Skin of body (tissue), 2 donors: ENCODE results near the gene YWHAG. TPM values are rescaled to one million over a fixed set of nuclear protein-coding genes. Genes with fewer than 3 reads are reported as not detected.
A peak's percentile ranks its signal among the peaks of the same experiment; 100 is the strongest.
"Not testable (repeated sequence)": the region's sequence is repeated elsewhere in the genome, so short reads cannot be mapped to it uniquely, and the experiment has no call there.

Source experiments
- DNase-seq: peaks from one replicate; lab custom pipeline; 2025; lab: John Stamatoyannopoulos, UW
- total RNA-seq: library from RNA; depleted of rRNA; stranded (reverse); fragments of >200 nt; gene quantifications from one replicate; pipeline ENCODE4 v1.2.3, GENCODE V29; 2014

YWHAG gene
- total RNA-seq, 1 donor from 2014 or later, result 67.5 TPM

GRCh38 chr7:76325811-76326210 lies 33.0 kb downstream of the YWHAG start:
- DNase-seq, result no peak

DNA sequence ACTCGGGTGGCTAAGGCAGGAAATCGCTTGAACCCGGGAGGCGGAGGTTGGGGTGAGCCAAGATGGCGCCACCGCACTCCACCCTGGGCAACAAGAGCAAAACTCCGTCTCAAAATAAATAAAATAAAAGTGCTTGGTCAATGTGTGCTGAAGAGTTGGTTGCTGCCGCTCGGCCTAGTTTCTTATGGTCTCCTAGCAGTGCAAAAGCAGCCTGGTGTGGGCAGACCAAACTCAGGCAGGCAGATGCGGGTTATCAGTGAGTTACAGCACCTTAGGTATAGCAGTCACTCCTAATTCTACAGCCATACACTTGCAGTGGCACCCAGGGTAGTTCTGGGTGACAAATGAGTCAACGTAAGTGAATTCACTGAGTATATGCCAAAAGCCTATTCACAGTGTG lies 33.7 kb downstream of the YWHAG start:
- DNase-seq, result no peak

- DNase-seq, result peak; percentile 54
Observed at GRCh38 chr7:76318488-76319353, 40.1 kb downstream of the YWHAG start.

DNA sequence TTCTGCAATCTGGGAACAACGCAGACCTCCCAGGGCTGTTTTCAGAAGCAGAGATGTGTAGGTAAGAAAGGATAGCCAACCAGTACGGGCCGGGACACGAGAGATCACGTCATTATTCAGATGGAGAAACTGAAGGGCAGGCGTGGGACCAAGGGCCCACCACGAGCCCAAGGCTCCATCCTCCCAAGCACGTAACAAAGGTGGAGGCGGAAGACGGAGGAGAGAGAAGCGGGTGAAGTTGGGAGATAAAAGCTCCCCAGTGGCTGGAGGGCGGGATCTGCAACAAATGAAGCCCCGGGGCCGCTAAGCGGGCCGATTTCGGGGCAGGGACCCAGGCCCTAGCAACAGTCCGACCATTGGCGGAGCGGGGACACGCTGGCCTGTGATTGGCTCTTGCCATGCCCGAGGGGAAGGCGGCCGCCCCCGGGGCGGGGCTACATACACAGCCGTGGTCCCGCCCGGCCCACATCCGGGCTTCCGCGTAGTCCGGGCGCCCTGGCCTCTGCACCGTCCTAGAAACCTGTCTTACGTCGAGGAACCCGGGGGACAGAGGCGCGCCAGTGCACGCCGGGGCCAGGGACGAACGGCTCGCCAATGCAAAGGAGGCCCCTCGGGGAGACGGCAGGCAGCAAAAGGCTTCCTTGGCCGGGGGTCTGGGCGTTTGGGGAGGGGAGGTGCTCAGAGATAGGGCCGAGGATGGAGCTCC lies 40.9 kb downstream of the YWHAG start:
- peak; percentile 96 for DNase-seq

- DNase-seq, result no peak
Observed at GRCh38 chr7:76316984-76317781, 41.6 kb downstream of the YWHAG start.

- no peak for DNase-seq
Observed at GRCh38 chr7:76315364-76315763, 43.4 kb downstream of the YWHAG start.

DNA sequence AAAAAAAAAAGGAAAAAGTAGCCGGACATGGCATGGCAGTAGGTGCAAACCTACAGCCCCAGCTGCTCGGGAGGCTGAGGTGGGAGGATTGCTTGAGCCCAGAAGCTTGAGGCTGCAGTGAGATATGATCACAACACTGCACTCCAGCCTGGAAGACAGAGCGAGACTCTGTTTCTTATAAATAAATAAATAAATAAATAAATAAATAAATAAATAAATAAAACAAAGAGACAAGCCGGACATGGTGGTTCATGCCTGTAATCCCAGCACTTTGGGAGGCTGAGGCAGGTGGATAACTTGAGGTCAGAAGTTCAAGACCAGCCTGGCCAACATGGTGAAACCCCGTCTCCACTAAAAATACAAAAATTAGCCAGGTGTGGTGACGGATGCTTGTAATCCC lies 44.1 kb downstream of the YWHAG start:
- not testable (repeated sequence) for DNase-seq

GRCh38 chr7:76314042-76314721 lies 44.6 kb downstream of the YWHAG start:
- peak; percentile 94 for DNase-seq

GRCh38 chr7:76311838-76312237 lies 47.0 kb downstream of the YWHAG start:
- not testable (repeated sequence) for DNase-seq

GRCh38 chr7:76310102-76310957 lies 48.5 kb downstream of the YWHAG start:
- peak; percentile 39 for DNase-seq

- not testable (repeated sequence) for DNase-seq
Observed at GRCh38 chr7:76309341-76310101, 49.3 kb downstream of the YWHAG start.

DNA sequence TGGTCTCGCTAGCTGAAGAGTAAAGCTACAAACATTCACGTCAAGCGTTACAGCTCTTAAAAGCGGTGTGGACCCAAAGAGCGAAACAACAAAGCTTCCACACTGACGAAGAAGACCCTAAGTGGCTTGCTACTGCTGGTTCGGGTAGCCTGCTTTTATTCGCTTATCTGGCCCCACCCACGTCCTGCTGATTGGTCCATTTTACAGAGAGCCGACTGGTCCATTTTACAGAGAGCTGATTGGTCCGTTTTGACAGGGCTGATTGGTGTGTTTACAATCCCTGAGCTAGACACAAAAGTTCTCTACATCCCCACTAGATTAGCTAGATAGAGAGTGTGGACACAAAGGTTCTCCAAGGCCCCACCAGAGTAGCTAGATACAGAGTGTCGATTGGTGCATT lies 49.9 kb downstream of the YWHAG start:
- not testable (repeated sequence) for DNase-seq

DNA sequence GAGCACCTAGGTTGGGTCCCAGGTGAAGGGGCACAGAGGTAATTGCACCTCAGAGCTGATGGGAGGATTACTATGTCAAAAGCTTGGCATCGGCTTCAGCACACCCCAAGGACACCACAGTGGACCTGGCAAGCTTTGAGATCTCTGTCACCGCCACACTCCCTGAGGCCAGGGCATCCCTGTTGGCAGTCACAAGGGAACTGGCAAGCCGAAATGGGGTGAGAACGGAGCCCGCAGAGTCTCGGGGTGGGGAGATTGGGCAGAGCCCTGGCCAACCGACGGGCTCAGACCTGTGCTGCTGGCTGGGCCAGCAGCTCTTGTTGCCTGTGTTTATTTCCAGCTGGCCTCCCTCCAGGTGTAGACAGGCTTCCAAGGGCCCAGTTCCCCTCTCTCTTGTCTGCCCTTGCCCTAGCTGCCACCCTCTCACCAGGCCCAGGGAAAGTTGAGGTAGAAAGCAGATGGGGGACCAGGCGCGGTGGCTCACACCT lies 53.9 kb downstream of the YWHAG start:
- DNase-seq, result no peak

- peak; percentile 94 for DNase-seq
Observed at GRCh38 chr7:76303202-76304147, 55.3 kb downstream of the YWHAG start.

GRCh38 chr7:76302347-76303201 lies 56.2 kb downstream of the YWHAG start, which contains the start of gene HSPB1:
Gene HSPB1 (plus strand): TSS chr7:76302673. CDS start chr7:76302713, 40 bp downstream.
- DNase-seq, result peak; percentile 68

DNA sequence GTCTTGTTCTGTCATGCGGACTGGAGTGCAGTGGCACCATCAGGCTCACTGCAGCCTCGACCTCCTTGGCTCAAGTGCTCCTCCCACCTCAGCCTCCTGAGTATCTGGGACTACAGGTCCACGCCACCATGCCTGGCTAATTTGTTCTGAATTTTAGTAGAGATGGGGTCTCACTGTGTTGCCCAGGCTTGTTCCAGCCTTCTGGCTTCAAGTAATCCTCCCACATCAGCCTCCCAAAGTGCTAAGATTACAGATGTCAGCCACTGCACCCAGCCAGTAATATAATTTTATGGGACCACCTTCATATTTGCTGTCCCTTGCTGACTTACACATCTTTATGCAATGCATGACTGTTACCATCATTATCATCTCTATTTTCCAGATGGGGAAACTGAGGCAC lies 57.8 kb downstream of the YWHAG start:
- DNase-seq, result no peak

- DNase-seq, result no peak
Observed at GRCh38 chr7:76300166-76300731, 58.5 kb downstream of the YWHAG start.
